Trophoblast cell (in vitro differentiated cells and primary cell): Measurements from ENCODE around the gene MTA3.

Experiments
- DNase-seq, 2 donors: peaks; one replicate each; pipeline ENCODE4 v3.0.0-alpha.2; 2016
- H2AFZ ChIP-seq: 2 replicates; pipeline ENCODE4 v1.6.1; 2013; ENCODE audit warnings: low read length, moderate library complexity, mild to moderate bottlenecking; ENCODE audit not compliant: insufficient read depth, poor library complexity
- H2AK5ac ChIP-seq: 2 replicates; pipeline ENCODE4 v1.6.1; 2013; ENCODE audit warnings: mild to moderate bottlenecking, low read length
- H2BK120ac ChIP-seq: 2 replicates; pipeline ENCODE4 v1.6.1; 2013; ENCODE audit warnings: low read length, mild to moderate bottlenecking, moderate library complexity; ENCODE audit not compliant: insufficient read depth, poor library complexity
- H2BK12ac ChIP-seq: 2 replicates; pipeline ENCODE4 v1.6.1; 2013; ENCODE audit warnings: mild to moderate bottlenecking, low read length, moderate library complexity
- H2BK5ac ChIP-seq: 2 replicates; pipeline ENCODE4 v1.6.1; 2013; ENCODE audit warnings: low read length, low read depth, moderate library complexity, mild to moderate bottlenecking; ENCODE audit not compliant: poor library complexity
- H3K14ac ChIP-seq: 2 replicates; pipeline ENCODE4 v1.6.1; 2013; ENCODE audit warnings: mild to moderate bottlenecking, low read length
- H3K18ac ChIP-seq: 2 replicates; pipeline ENCODE4 v1.6.1; 2013; ENCODE audit warnings: mild to moderate bottlenecking, low read length
- H3K23ac ChIP-seq: 2 replicates; pipeline ENCODE4 v1.6.1; 2013; ENCODE audit warnings: low read length
- H3K27ac ChIP-seq: 2 replicates; pipeline ENCODE4 v1.5.1; 2013; ENCODE audit warnings: low read depth, mild to moderate bottlenecking, inconsistent platforms, low read length, moderate library complexity
- H3K27me3 ChIP-seq: 2 replicates; pipeline ENCODE4 v1.6.1; 2013; ENCODE audit warnings: inconsistent platforms, mild to moderate bottlenecking, low read length, moderate library complexity; ENCODE audit not compliant: insufficient read depth
- H3K36me3 ChIP-seq, 2 experiments: 1 replicate in 1 of 2; 2 replicates in 1 of 2; pipeline ENCODE4 v1.6.1; 2013; ENCODE audit warnings: low read length in 2 of 2, mild to moderate bottlenecking in 2 of 2, moderate library complexity in 1 of 2; ENCODE audit not compliant: insufficient read depth in 2 of 2, control insufficient read depth in 1 of 2
- H3K4ac ChIP-seq: 2 replicates; pipeline ENCODE4 v1.6.1; 2013; ENCODE audit warnings: low read depth, mild to moderate bottlenecking, low read length, moderate library complexity
- H3K4me1 ChIP-seq, 2 experiments: 1 replicate in 1 of 2; 2 replicates in 1 of 2; pipeline ENCODE4 v1.6.1; 2013; ENCODE audit warnings: low read length in 2 of 2, mild to moderate bottlenecking in 2 of 2, moderate library complexity in 1 of 2; ENCODE audit not compliant: insufficient read depth in 2 of 2, control insufficient read depth in 1 of 2
- H3K4me2 ChIP-seq: 2 replicates; pipeline ENCODE4 v1.6.1; 2013; ENCODE audit warnings: inconsistent platforms, mild to moderate bottlenecking, low read length, moderate library complexity
- H3K4me3 ChIP-seq: 2 replicates; pipeline ENCODE4 v1.5.1; 2013; ENCODE audit warnings: mild to moderate bottlenecking, low read depth, low read length, inconsistent platforms
- H3K79me1 ChIP-seq: one replicate; pipeline ENCODE4 v1.6.1; 2013; ENCODE audit warnings: low read length
- H3K79me2 ChIP-seq: 2 replicates; pipeline ENCODE4 v1.6.1; 2013; ENCODE audit warnings: low read length, mild to moderate bottlenecking; ENCODE audit not compliant: control insufficient read depth, insufficient read depth, poor library complexity
- H3K9ac ChIP-seq: 2 replicates; pipeline ENCODE4 v1.6.1; 2013; ENCODE audit warnings: mild to moderate bottlenecking, low read length
- H3K9me3 ChIP-seq: 2 replicates; pipeline ENCODE4 v1.6.1; 2013; ENCODE audit warnings: low read depth, mild to moderate bottlenecking, control low read depth, inconsistent platforms, low read length; ENCODE audit not compliant: insufficient read depth
- H4K12ac ChIP-seq: 2 replicates; pipeline ENCODE4 v1.6.1; 2013; ENCODE audit warnings: low read depth, mild to moderate bottlenecking, low read length, moderate library complexity
- H4K8ac ChIP-seq: 2 replicates; pipeline ENCODE4 v1.6.1; 2013; ENCODE audit warnings: low read depth, mild to moderate bottlenecking, low read length, moderate library complexity
- H4K91ac ChIP-seq: one replicate; pipeline ENCODE4 v1.6.1; 2013; ENCODE audit warnings: low read depth, mild to moderate bottlenecking, low read length, moderate library complexity
- WGBS: extraction: QIAGEN DNeasy Blood & Tissue Kit; methylation state at CpG from one replicate; pipeline ENCODE4 v1.1.7; 2013; ENCODE audit warnings: missing lambda C conversion rate; ENCODE audit not compliant: insufficient read length, insufficient coverage; ENCODE audit errors: extremely low coverage; 5-methylcytosine and 5-hydroxymethylcytosine counted together

MTA3 gene

DNA sequence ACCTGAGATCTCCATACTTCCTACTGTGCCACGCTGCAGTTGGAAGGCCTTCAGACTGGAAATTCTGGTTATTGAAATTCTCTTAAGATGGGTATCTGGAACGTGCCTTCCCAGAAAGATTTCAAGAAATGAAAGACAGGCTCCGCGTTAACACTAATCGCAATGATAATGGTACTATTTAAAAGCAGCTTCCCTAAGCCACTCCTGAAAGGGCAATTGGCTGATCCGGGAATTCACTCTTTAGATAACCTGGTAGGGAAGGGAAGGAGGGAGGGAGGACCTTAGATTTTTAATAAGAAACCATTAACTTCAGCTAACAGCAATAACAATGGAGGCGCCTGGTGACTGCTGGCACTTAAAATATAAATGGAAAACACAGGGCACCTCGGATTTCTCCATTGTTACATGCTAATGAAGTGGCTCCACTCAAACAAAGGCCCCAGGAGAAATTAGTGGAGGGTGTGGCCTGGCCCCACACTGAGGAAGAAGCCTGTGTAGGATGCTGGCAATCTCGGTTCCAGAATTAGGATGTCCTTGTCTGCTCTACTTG is 22.5 kb upstream of the MTA3 start:
- WGBS: no CpG with 5 or more reads among the region's 9 CpGs
- peak; percentile 83 to 97 for DNase-seq

DNA sequence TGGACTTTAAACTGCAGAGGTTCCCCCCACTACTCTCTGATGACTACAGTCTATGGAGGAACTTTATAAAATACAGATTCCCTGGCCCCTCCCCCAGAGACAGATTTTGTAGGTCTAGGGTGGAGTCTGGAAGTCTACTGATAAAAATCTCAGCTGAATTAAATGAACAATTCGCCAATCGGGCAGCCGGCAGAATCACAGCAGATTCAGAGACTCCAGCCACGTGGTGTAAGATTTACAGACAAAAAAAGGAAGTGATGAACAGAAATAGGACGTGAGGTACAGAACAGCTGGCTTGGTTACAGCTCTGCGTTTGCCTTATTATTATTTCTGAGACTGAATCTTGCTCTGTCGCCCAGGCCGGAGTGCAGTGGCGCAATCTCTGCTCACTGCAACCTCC is 21.4 kb upstream of the MTA3 start:
- Histone ChIP-seq H3K9me3 (no peaks in the 10 kb centered on the region), H4K8ac (no peak overlapping the region), H3K4me2 (no peak overlapping the region), H2AK5ac (no peak overlapping the region), H3K23ac (no peak overlapping the region), H4K12ac (no peak overlapping the region), H3K36me3 (no peaks in the 10 kb centered on the region), H2BK120ac (no peak overlapping the region), H3K27ac (no peak overlapping the region), H3K4ac (no peak overlapping the region), H3K4me1 (peaks cover 8 to 10% of the 10 kb centered on the region in 2 experiments), H3K4me3 (no peak overlapping the region), H3K79me1 (no peaks in the 10 kb centered on the region), H3K18ac (no peak overlapping the region), H3K14ac (no peak overlapping the region), H3K9ac (no peak overlapping the region), H2BK5ac (no peak overlapping the region), H2AFZ (no peak overlapping the region), H2BK12ac (no peak overlapping the region), H3K79me2 (no peaks in the 10 kb centered on the region), H3K27me3 (no peaks in the 10 kb centered on the region), H4K91ac (no peak overlapping the region)
- no CpG with 5 or more reads among the region's 9 CpGs for WGBS
- no peak for DNase-seq

More for the DNA sequence above, 22.5 kb upstream of the MTA3 start:
- no peak overlapping the region for H2BK120ac ChIP-seq
- no peak overlapping the region for H3K4me2 ChIP-seq
- H3K9ac ChIP-seq: no peak overlapping the region
- no peak overlapping the region for H3K4ac ChIP-seq
- no peak overlapping the region for H3K14ac ChIP-seq
- no peak overlapping the region for H3K23ac ChIP-seq
- peaks cover 8 to 10% of the 10 kb centered on the region in 2 experiments for H3K4me1 ChIP-seq
- H2BK12ac ChIP-seq: no peak overlapping the region
- H3K4me3 ChIP-seq: no peak overlapping the region
- no peak overlapping the region for H4K8ac ChIP-seq
- no peaks in the 10 kb centered on the region for H3K36me3 ChIP-seq
- no peak overlapping the region for H2AFZ ChIP-seq
- no peaks in the 10 kb centered on the region for H3K79me1 ChIP-seq
- no peaks in the 10 kb centered on the region for H3K9me3 ChIP-seq
- no peak overlapping the region for H4K12ac ChIP-seq
- H4K91ac ChIP-seq: no peak overlapping the region
- H2AK5ac ChIP-seq: no peak overlapping the region
- H3K27ac ChIP-seq: no peak overlapping the region
- H3K18ac ChIP-seq: no peak overlapping the region
- no peak overlapping the region for H2BK5ac ChIP-seq
- no peaks in the 10 kb centered on the region for H3K79me2 ChIP-seq
- no peaks in the 10 kb centered on the region for H3K27me3 ChIP-seq

DNA sequence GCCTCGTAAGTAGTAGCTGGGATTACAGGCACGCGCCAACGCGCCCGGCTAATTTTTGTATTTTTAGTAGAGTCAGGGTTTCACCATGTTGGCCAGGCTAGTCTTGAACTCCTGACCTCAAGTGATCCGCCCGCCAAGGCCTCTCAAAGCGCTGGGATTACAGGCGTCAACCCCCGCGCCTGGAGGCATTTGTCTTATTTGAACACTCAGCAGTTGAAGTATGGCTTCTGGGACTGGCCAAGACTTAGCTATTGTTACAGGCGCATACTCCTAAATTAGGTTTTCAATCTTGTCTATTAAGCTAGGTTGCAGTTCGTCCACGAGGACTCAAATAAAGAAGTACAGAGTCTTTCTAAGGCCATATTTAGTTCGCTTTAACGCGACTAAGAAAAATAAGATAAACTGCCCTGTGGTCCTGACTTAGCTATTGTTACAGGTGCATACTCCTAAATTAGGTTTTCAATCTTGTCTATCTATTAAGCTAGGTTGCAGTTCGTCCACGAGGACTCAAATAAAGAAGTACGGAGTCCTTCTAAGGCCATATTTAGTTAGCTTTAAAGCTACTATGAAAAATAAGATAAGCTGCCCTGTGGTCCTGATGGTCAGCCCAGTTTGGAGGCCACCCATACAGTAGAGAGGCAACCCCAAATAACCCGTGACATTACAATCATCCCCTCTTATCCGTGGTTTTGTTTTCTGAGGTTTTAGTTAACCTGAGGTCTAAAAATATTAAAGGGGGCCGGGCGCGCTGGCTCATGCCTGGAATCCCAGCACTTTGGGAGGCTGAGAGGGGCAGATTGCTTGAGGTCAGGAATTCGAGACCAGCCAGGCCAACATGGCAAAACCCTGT is 20.8 kb upstream of the MTA3 start:
- Histone ChIP-seq H3K4me1 (peaks cover 8 to 10% of the 10 kb centered on the region in 2 experiments), H3K23ac (no peak overlapping the region), H3K9ac (no peak overlapping the region), H3K9me3 (no peaks in the 10 kb centered on the region), H3K4me3 (no peak overlapping the region), H2BK12ac (no peak overlapping the region), H3K36me3 (no peaks in the 10 kb centered on the region), H2AK5ac (no peak overlapping the region), H3K18ac (no peak overlapping the region), H3K4ac (no peak overlapping the region), H3K14ac (no peak overlapping the region), H4K12ac (no peak overlapping the region), H4K91ac (no peak overlapping the region), H2BK5ac (no peak overlapping the region), H3K4me2 (no peak overlapping the region), H2AFZ (no peak overlapping the region), H3K27me3 (no peaks in the 10 kb centered on the region), H3K79me1 (no peaks in the 10 kb centered on the region), H4K8ac (no peak overlapping the region), H3K79me2 (no peaks in the 10 kb centered on the region), H2BK120ac (no peak overlapping the region), H3K27ac (no peak overlapping the region)
- DNase-seq: no peak
- no CpG with 5 or more reads among the region's 27 CpGs for WGBS

DNA sequence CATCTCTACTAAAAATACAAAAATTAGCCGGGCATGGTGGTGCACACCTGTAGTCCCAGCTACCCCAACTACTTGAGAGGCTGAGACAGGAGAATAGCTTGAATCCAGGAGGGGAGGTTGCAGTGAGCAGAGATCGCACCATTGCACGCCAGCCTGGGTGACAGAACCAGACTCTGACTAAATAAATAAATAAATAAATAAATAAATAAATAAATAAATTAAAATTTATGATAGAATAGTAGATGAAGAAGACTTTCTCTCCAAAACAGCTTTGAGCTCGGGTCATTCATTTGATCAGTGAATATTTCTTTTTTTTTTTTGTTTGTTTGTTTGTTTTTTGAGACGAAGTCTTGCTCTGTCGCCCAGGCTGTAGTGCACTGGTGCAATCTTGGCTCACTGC is 17.6 kb upstream of the MTA3 start:
- no peak overlapping the region for H2AFZ ChIP-seq
- H3K4me1 ChIP-seq: peaks cover 4% of the 10 kb centered on the region in 2 experiments
- no peak overlapping the region for H2AK5ac ChIP-seq
- no peaks in the 10 kb centered on the region for H3K27me3 ChIP-seq
- H3K27ac ChIP-seq: no peak overlapping the region
- H3K14ac ChIP-seq: no peak overlapping the region
- no peaks in the 10 kb centered on the region for H3K36me3 ChIP-seq
- H3K79me1 ChIP-seq: no peaks in the 10 kb centered on the region
- no peak overlapping the region for H3K9ac ChIP-seq
- no peak overlapping the region for H4K8ac ChIP-seq
- no peak overlapping the region for H3K4me3 ChIP-seq
- no peak overlapping the region for H4K91ac ChIP-seq
- H3K23ac ChIP-seq: no peak overlapping the region
- no peak overlapping the region for H2BK5ac ChIP-seq
- DNase-seq: no peak
- H3K9me3 ChIP-seq: no peaks in the 10 kb centered on the region
- H3K4ac ChIP-seq: no peak overlapping the region
- no peaks in the 10 kb centered on the region for H3K79me2 ChIP-seq
- WGBS: no CpG with 5 or more reads among the region's 6 CpGs
- no peak overlapping the region for H3K18ac ChIP-seq
- H2BK12ac ChIP-seq: no peak overlapping the region
- H4K12ac ChIP-seq: no peak overlapping the region
- H3K4me2 ChIP-seq: no peak overlapping the region
- H2BK120ac ChIP-seq: no peak overlapping the region
